H1 (cell line): ENCODE measurements around the gene KRTAP9-6. TPM values are rescaled to one million over a fixed set of nuclear protein-coding genes. Genes with fewer than 3 reads are reported as not detected.

Experiments used
- CTCF ChIA-PET: fragments of 300-600 bp; sonication (Branson Sonifier 250); formaldehyde crosslinking; loops from one replicate; lab custom pipeline; 2021; ENCODE audit not compliant: partially characterized antibody; lab: Charles Lee
- POLR2A ChIA-PET: fragments of 300-600 bp; sonication (Branson Sonifier 250); formaldehyde crosslinking; loops from one replicate; lab custom pipeline; 2021; ENCODE audit warnings: inconsistent platforms; ENCODE audit not compliant: partially characterized antibody; lab: Charles Lee
- DNase-seq, 2 experiments: peaks; one replicate each; pipeline versions ENCODE4 v3.0.0 to v3.0.0-alpha.2; 2010 to 2022; ENCODE audit warnings: low spot score in 2 of 2, low read depth in 1 of 2, mixed read lengths in 1 of 2
- FAIRE-seq: peaks from 2 replicates; lab custom pipeline; 2011; peaks lifted over from hg19 to GRCh38; lab: Jason Lieb, UNC
- H2AFZ ChIP-seq: 2 replicates; pipeline ENCODE4 v1.8.1; 2012; ENCODE audit warnings: low read length, inconsistent platforms
- H2AK5ac ChIP-seq: 2 replicates; pipeline ENCODE4 v1.6.1; 2013; ENCODE audit warnings: low read depth, low read length
- H2BK120ac ChIP-seq: replicated peaks from 2 replicates; pipeline ENCODE3; 2013; ENCODE audit warnings: low read depth, low read length, inconsistent platforms
- H2BK12ac ChIP-seq: 2 replicates; pipeline ENCODE4 v1.6.1; 2013; ENCODE audit warnings: low read depth, low read length
- H2BK15ac ChIP-seq: 2 replicates; pipeline ENCODE4 v1.6.1; 2013; ENCODE audit warnings: low read length
- H2BK20ac ChIP-seq: 2 replicates; pipeline ENCODE4 v1.6.1; 2013; ENCODE audit warnings: low read length
- H2BK5ac ChIP-seq: 2 replicates; pipeline ENCODE4 v1.6.1; 2013; ENCODE audit warnings: low read depth, low read length
- H3K14ac ChIP-seq: 2 replicates; pipeline ENCODE4 v1.6.1; 2013; ENCODE audit warnings: inconsistent platforms; ENCODE audit not compliant: insufficient read length
- H3K18ac ChIP-seq: 2 replicates; pipeline ENCODE4 v1.6.1; 2013; ENCODE audit warnings: low read length; ENCODE audit errors: extremely low read depth
- H3K23ac ChIP-seq: 2 replicates; pipeline ENCODE4 v1.6.1; 2013; ENCODE audit warnings: inconsistent platforms; ENCODE audit not compliant: insufficient read length
- H3K23me2 ChIP-seq: 2 replicates; pipeline ENCODE4 v1.6.1; 2013; ENCODE audit warnings: low read depth, low read length
- H3K27ac ChIP-seq: 2 replicates; pipeline ENCODE4 v1.6.1; 2011; ENCODE audit warnings: low read depth, low read length, inconsistent platforms
- H3K27me3 ChIP-seq, 4 experiments: replicated peaks in 1 of 4; 1 replicate in 1 of 4; 2 replicates in 3 of 4; pipeline versions ENCODE4 v1.6.1 to v1.8.1; 2011 to 2013; ENCODE audit warnings: low read length in 3 of 4, mild to moderate bottlenecking in 3 of 4, inconsistent platforms in 2 of 4, mixed read lengths in 2 of 4, moderate library complexity in 1 of 4; ENCODE audit not compliant: control insufficient read depth in 3 of 4, insufficient read depth in 3 of 4; ENCODE audit errors: extremely low read depth in 1 of 4
- H3K36me3 ChIP-seq, 4 experiments: 2 replicates each; pipeline versions ENCODE4 v1.6.1 to v1.8.1; 2011 to 2013; ENCODE audit warnings: mild to moderate bottlenecking in 4 of 4, low read length in 3 of 4, moderate library complexity in 2 of 4, control low read depth in 1 of 4, inconsistent platforms in 1 of 4; ENCODE audit not compliant: insufficient read depth in 4 of 4, control insufficient read depth in 2 of 4
- H3K4ac ChIP-seq: replicated peaks from 2 replicates; pipeline ENCODE3; 2013; ENCODE audit warnings: low read length, low read depth, mixed read lengths, inconsistent platforms; ENCODE audit not compliant: insufficient read length
- H3K4me1 ChIP-seq, 4 experiments: replicated peaks in 1 of 4; 1 replicate in 1 of 4; 2 replicates in 3 of 4; pipeline versions ENCODE4 v1.6.1 to v1.8.1; 2011 to 2013; ENCODE audit warnings: low read length in 3 of 4, inconsistent platforms in 2 of 4, mixed read lengths in 1 of 4; ENCODE audit not compliant: insufficient read depth in 4 of 4, control insufficient read depth in 3 of 4
- H3K4me2 ChIP-seq, 2 experiments: 2 replicates each; pipeline versions ENCODE4 v1.6.1 to v1.8.1; 2011 to 2013; ENCODE audit warnings: low read depth in 2 of 2, low read length in 2 of 2, control low read depth in 1 of 2, inconsistent platforms in 1 of 2, mild to moderate bottlenecking in 1 of 2; ENCODE audit not compliant: insufficient read depth in 1 of 2
- H3K4me3 ChIP-seq, 4 experiments: fragments of 200-600, 300-600 bp in 1 of 4; sonication (generic), shearing (Covaris generic), sonication (Bioruptor Twin) in 1 of 4; 2 replicates each; pipeline versions ENCODE4 v1.5.1 to v1.8.1; 2011 to 2016; ENCODE audit warnings: low read length in 4 of 4, low read depth in 3 of 4, control low read depth in 2 of 4, inconsistent platforms in 2 of 4, mild to moderate bottlenecking in 2 of 4, mixed read lengths in 1 of 4, moderate library complexity in 1 of 4; ENCODE audit not compliant: insufficient read depth in 2 of 4; ENCODE audit errors: extremely low read depth in 1 of 4
- H3K56ac ChIP-seq: replicated peaks from 2 replicates; pipeline ENCODE3; 2013; ENCODE audit warnings: low read depth, mild to moderate bottlenecking, mixed read lengths, low read length, inconsistent platforms; ENCODE audit not compliant: insufficient read length
- H3K79me1 ChIP-seq: 2 replicates; pipeline ENCODE4 v1.6.1; 2013; ENCODE audit warnings: low read depth, low read length, control low read depth
- H3K79me2 ChIP-seq, 2 experiments: 2 replicates each; pipeline versions ENCODE4 v1.6.1 to v1.8.1; 2012 to 2013; ENCODE audit warnings: low read length in 2 of 2, mild to moderate bottlenecking in 2 of 2, inconsistent platforms in 1 of 2; ENCODE audit not compliant: insufficient read depth in 2 of 2, control insufficient read depth in 1 of 2
- H3K9ac ChIP-seq, 4 experiments: replicated peaks in 1 of 4; 1 replicate in 1 of 4; 2 replicates in 3 of 4; pipeline versions ENCODE4 v1.6.1 to v1.8.1; 2011 to 2013; ENCODE audit warnings: low read depth in 3 of 4, low read length in 3 of 4, control low read depth in 2 of 4, mild to moderate bottlenecking in 2 of 4, moderate library complexity in 2 of 4, inconsistent platforms in 1 of 4; ENCODE audit errors: extremely low read depth in 1 of 4
- H3K9me3 ChIP-seq, 2 experiments: 2 replicates each; pipeline versions ENCODE4 v1.6.1 to v1.8.1; 2012 to 2013; ENCODE audit warnings: mild to moderate bottlenecking in 2 of 2, moderate library complexity in 2 of 2, control low read depth in 1 of 2, inconsistent platforms in 1 of 2, low read depth in 1 of 2, low read length in 1 of 2, mixed read lengths in 1 of 2; ENCODE audit not compliant: insufficient read depth in 2 of 2
- H4K20me1 ChIP-seq, 2 experiments: replicated peaks in 1 of 2; 2 replicates each; pipeline versions ENCODE3 to v1.8.1; 2011 to 2013; ENCODE audit warnings: inconsistent platforms in 2 of 2, low read length in 2 of 2, mild to moderate bottlenecking in 1 of 2; ENCODE audit not compliant: insufficient read depth in 2 of 2, control insufficient read depth in 1 of 2
- H4K5ac ChIP-seq: 2 replicates; pipeline ENCODE4 v1.6.1; 2013; ENCODE audit warnings: low read length, low read depth, mixed read lengths, inconsistent platforms; ENCODE audit not compliant: insufficient read length
- H4K8ac ChIP-seq: 2 replicates; pipeline ENCODE4 v1.8.0; 2013; ENCODE audit warnings: mild to moderate bottlenecking, moderate library complexity, low read length, inconsistent platforms; ENCODE audit not compliant: insufficient read depth; ENCODE audit errors: extremely low read depth
- H4K91ac ChIP-seq: replicated peaks from 2 replicates; pipeline ENCODE3; 2013; ENCODE audit warnings: low read length, mixed read lengths, inconsistent platforms; ENCODE audit not compliant: insufficient read length
- FOSL1 ChIP-seq: IDR thresholded peaks from 2 replicates; pipeline ENCODE4 v1.6.1; 2011; ENCODE audit warnings: mild to moderate bottlenecking, low read depth, low read length, moderate library complexity; ENCODE audit not compliant: insufficient read depth
- KDM5A ChIP-seq: fragments of 200-600 bp; IDR thresholded peaks from 2 replicates; pipeline ENCODE4 v1.7.1; 2012; ENCODE audit warnings: mild to moderate bottlenecking, low read length, inconsistent platforms, mixed read lengths
- WGBS, 2 experiments: shearing (Covaris generic) in 1 of 2; methylation state at CpG; one replicate each; pipeline versions ENCODE4 v1.1.6 to v1.1.7; 2013 to 2015; ENCODE audit warnings: low lambda C conversion rate in 2 of 2, mixed read lengths in 2 of 2, inconsistent platforms in 1 of 2, low coverage in 1 of 2, missing lambda C conversion rate in 1 of 2; ENCODE audit not compliant: insufficient replicate concordance in 2 of 2, insufficient coverage in 1 of 2, insufficient read length in 1 of 2; ENCODE audit errors: extremely low coverage in 1 of 2, missing lambda C conversion rate in 1 of 2; 5-methylcytosine and 5-hydroxymethylcytosine counted together
- polyA plus RNA-seq, 7 experiments: library from polyadenylated mRNA; depleted of rRNA in 3 of 7; stranded (reverse) in 5 of 7; unstranded in 2 of 7; fragments of >200 nt in 5 of 7; fragments of 200-250 nt in 2 of 7; gene quantifications; 1 replicate in 5 of 7; 2 replicates in 1 of 7; 4 replicates in 1 of 7; pipeline versions ENCODE4 v1.2.1 to v1.2.3, GENCODE V29; 2011 to 2013; ENCODE audit warnings: missing spikeins in 2 of 7, mixed read lengths in 2 of 7
- total RNA-seq: library from RNA; stranded (reverse); fragmentation: NEBNext Ultra II Directional; extraction: Animal tissue kit (Norgen Biotek cat#: 25700); gene quantifications from 2 replicates; pipeline ENCODE4 v1.2.1, GENCODE V29; 2021

The KRTAP9-6 gene
- total and polyA plus RNA-seq, 2 of the 8 experiments (the other 6 are each of a cell fraction or from before 2014, with no cell fraction given) = not detected

GRCh38 chr17:41267711-41268110 is 2.5 kb downstream of the KRTAP9-6 start:
- ChIA-PET POLR2A (no interaction called here), CTCF (no interaction called here)
- no peak overlapping the region for H4K8ac ChIP-seq
- H3K4me3 ChIP-seq = no peak overlapping the region
- H3K27ac ChIP-seq = no peak overlapping the region
- H3K4me1 ChIP-seq = no peaks in the 10 kb centered on the region
- no peak overlapping the region for H3K23ac ChIP-seq
- H2BK120ac ChIP-seq = no peak overlapping the region
- FAIRE-seq = no peak
- no peaks in the 10 kb centered on the region for H3K9me3 ChIP-seq
- no peaks in the 10 kb centered on the region for H3K27me3 ChIP-seq
- H3K56ac ChIP-seq = no peak overlapping the region
- no peaks in the 10 kb centered on the region for H3K36me3 ChIP-seq
- H3K79me1 ChIP-seq = no peaks in the 10 kb centered on the region
- H2BK5ac ChIP-seq = no peak overlapping the region
- H2AFZ ChIP-seq = no peak overlapping the region
- H2BK20ac ChIP-seq = no peak overlapping the region
- no peak overlapping the region for H3K18ac ChIP-seq
- no peak overlapping the region for H3K14ac ChIP-seq
- no peak for DNase-seq
- no peaks in the 10 kb centered on the region for H4K20me1 ChIP-seq
- no peaks in the 10 kb centered on the region for H3K23me2 ChIP-seq
- H3K4me2 ChIP-seq = no peak overlapping the region
- H3K9ac ChIP-seq = no peak overlapping the region
- H4K91ac ChIP-seq = no peak overlapping the region
- no peaks in the 10 kb centered on the region for H3K79me2 ChIP-seq
- no peak overlapping the region for H2BK15ac ChIP-seq
- H3K4ac ChIP-seq = no peak overlapping the region
- no peak overlapping the region for H4K5ac ChIP-seq
- no peak overlapping the region for H2AK5ac ChIP-seq
- no CpG with 5 or more reads among the region's 3 CpGs for WGBS, 2 experiments
- no peak overlapping the region for H2BK12ac ChIP-seq
- TF ChIP-seq FOSL1 = no peak
- TF ChIP-seq KDM5A = no peak
